Gastroesophageal sphincter (tissue), 4 donors: ENCODE measurements around the gene KLHL9. TPM values are rescaled to one million over a fixed set of nuclear protein-coding genes. Genes with fewer than 3 reads are reported as not detected.

Experiments
- ATAC-seq: fragments of 150-250 bp; one replicate; pipeline ENCODE4 v1.9.1; 2016; ENCODE audit warnings: mild to moderate bottlenecking, moderate library complexity
- H3K27ac ChIP-seq, 4 donors: fragments of 200-600 bp; sonication (generic) in 3 of 4; 1 replicate in 3 of 4; 2 replicates in 1 of 4; pipeline ENCODE4 v1.5.1; 2016 to 2019
- H3K27me3 ChIP-seq: fragments of 200-600 bp; sonication (generic); one replicate; pipeline ENCODE4 v1.5.1; 2019
- H3K36me3 ChIP-seq, 2 donors: fragments of 200-600 bp; sonication (generic); one replicate each; pipeline ENCODE4 v1.5.1; 2019; ENCODE audit warnings: control low read depth in 1 of 2
- H3K4me1 ChIP-seq, 3 donors: fragments of 200-600 bp; sonication (generic); 1 replicate in 2 of 3; 2 replicates in 1 of 3; pipeline ENCODE4 v1.5.1; 2016 to 2019; ENCODE audit warnings: control low read depth in 2 of 3
- H3K4me3 ChIP-seq, 2 donors: fragments of 200-600 bp; sonication (generic); one replicate each; pipeline ENCODE4 v1.5.1; 2019; ENCODE audit warnings: mild to moderate bottlenecking in 1 of 2, moderate library complexity in 1 of 2
- H3K9me3 ChIP-seq, 3 donors: fragments of 200-600 bp; sonication (generic); one replicate each; pipeline ENCODE4 v1.5.1; 2017 to 2019; ENCODE audit warnings: control low read depth in 2 of 3
- EP300 ChIP-seq: sonication (generic); formaldehyde crosslinking; IDR thresholded peaks from one replicate; pipeline ENCODE4 v1.6.1; 2017; ENCODE audit warnings: antibody characterized with exemption, mild to moderate bottlenecking
- POLR2A ChIP-seq, 2 donors: fragments of 450-650 bp; IDR thresholded peaks; one replicate each; pipeline ENCODE4 v1.6.1; 2017; ENCODE audit warnings: antibody characterized with exemption in 2 of 2, mild to moderate bottlenecking in 2 of 2, moderate library complexity in 1 of 2
- POLR2AphosphoS5 ChIP-seq: sonication (generic); formaldehyde crosslinking; IDR thresholded peaks from one replicate; pipeline ENCODE4 v1.6.1; 2017; ENCODE audit warnings: antibody characterized with exemption
- WGBS, 2 donors: methylation state at CpG; one replicate each; pipeline ENCODE4 v1.1.5; 2018; ENCODE audit warnings: low coverage in 1 of 2; 5-methylcytosine and 5-hydroxymethylcytosine counted together
- total RNA-seq, 4 donors: library from RNA; depleted of rRNA; stranded (reverse); fragments of >200 nt; gene quantifications; one replicate each; pipeline ENCODE4 v1.1.0, GENCODE V29; 2016
- TF ChIP-seq, protein P1 (sequence below), 4 experiments: fragments of 200-600 bp in 2 of 4; fragments of 450-650 bp in 2 of 4; sonication (generic) in 1 of 4; IDR thresholded peaks; one replicate each; pipeline ENCODE4 v1.5.1; 2017 to 2019; ENCODE audit warnings: antibody characterized with exemption in 4 of 4, mild to moderate bottlenecking in 2 of 4, moderate library complexity in 2 of 4

KLHL9 gene
- total RNA-seq, 4 donors from 2014 or later, result 20.5 to 32.1 (median 24.4) TPM

DNA sequence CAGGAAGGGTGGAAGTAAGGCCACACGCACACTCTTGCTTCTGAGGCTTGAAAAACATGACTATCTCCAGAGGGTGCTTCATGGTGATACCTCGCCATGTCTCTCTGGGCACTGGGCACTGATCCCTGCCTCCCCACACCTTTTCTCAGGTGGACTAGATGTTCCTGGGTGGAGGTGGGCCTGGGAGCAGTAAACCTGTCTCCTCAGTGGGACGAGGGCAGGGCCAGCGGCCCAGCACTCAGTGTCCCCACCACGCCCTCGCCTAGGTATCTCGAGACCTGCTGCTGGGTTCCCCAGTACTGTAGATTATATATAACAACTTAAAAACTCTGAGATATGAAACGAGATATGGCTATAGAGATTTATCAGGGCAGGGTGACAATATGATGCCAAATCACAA lies 27.1 kb upstream of the KLHL9 start:
- TF ChIP-seq EP300, result no peak
- TF ChIP-seq POLR2AphosphoS5, result no peak
- no peak for TF ChIP-seq POLR2A (IDR thresholded peaks at IDR 0.05)
- TF ChIP-seq, protein P1, sequence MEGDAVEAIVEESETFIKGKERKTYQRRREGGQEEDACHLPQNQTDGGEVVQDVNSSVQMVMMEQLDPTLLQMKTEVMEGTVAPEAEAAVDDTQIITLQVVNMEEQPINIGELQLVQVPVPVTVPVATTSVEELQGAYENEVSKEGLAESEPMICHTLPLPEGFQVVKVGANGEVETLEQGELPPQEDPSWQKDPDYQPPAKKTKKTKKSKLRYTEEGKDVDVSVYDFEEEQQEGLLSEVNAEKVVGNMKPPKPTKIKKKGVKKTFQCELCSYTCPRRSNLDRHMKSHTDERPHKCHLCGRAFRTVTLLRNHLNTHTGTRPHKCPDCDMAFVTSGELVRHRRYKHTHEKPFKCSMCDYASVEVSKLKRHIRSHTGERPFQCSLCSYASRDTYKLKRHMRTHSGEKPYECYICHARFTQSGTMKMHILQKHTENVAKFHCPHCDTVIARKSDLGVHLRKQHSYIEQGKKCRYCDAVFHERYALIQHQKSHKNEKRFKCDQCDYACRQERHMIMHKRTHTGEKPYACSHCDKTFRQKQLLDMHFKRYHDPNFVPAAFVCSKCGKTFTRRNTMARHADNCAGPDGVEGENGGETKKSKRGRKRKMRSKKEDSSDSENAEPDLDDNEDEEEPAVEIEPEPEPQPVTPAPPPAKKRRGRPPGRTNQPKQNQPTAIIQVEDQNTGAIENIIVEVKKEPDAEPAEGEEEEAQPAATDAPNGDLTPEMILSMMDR (IDR thresholded peaks at IDR 0.05), result no peak
- ATAC-seq, result no peak
- Histone ChIP-seq H3K27ac (no peak overlapping the region), H3K9me3 (no peaks in the 10 kb centered on the region), H3K36me3 (no peaks in the 10 kb centered on the region), H3K4me3 (no peak overlapping the region), H3K4me1 (no peaks in the 10 kb centered on the region), H3K27me3 (peaks cover 5% of the 10 kb centered on the region)
- WGBS, 2 donors, result 50 to 66% methylated on average over 1 to 5 of the region's 8 CpGs

DNA sequence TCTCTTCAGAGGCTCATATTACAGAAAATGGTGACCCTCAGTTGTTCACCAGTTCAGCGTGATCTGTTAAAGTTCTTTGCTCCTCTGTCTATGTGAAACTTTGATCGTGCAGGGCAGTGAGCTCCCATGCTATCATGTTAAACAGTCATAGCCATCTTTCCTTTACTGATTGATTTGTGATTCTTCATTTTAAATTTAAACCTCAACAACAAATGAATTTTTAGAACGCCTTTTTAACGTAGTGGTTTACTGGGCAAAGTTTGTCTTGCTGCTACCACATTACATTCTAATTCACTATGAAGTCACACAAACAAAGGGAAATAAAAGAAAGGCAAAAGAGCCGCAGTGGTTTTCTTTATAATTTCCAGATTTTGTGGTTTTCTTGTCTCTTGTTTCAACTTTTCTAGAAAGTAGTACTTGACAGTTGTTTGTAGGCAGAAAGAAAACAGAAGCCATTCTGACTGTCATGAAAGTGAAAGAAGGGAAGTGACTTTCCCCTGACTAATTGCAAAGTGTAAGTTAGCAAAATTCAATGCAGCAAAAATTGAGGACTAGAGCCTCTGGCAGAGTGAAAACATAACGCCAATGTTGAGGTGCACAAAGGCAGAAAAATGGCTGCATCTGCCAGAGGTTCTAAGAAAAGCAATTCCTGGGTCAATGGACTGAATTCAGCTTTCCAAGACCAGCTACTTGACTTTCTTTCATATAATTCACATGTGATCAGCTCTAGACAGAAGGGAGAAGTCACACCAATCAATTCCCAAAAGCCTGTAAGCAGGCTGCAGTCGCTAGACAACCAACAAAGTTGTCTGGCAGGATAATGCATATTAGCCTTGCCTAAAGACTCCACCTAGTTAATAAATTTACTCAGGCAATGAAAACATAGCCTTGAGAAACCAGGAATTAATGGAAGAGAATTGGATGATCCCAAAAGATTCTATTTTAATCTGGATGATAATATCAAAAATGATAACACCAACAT lies 22.6 kb upstream of the KLHL9 start:
- ATAC-seq, result no peak
- TF ChIP-seq POLR2AphosphoS5, result no peak
- H3K4me1 ChIP-seq, result no peaks in the 10 kb centered on the region
- no peaks in the 10 kb centered on the region for H3K36me3 ChIP-seq
- no peak overlapping the region for H3K27ac ChIP-seq
- no peaks in the 10 kb centered on the region for H3K27me3 ChIP-seq
- H3K4me3 ChIP-seq, result no peak overlapping the region
- no peaks in the 10 kb centered on the region for H3K9me3 ChIP-seq
- 50 to 51% methylated on average over 7 of the region's 7 CpGs for WGBS, 2 donors

DNA sequence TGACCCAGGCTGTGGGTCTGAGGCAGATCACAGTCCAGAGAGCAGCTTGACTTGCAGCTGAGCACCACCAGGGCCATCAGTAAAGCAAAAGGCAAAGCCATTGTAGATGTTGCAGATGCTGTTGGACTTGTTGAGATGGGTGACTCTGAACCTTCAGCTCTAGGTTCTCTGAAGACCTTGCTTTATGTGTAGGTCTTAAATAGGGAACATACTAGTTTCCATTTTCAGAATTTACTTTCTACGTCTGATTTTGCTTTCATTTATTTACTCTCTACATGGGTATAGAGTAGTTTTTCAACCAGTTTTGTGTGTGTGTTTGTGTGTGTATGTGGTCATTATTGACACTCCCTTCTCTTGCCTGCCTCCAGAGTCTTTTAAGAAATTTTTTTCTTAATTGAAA lies 15.6 kb upstream of the KLHL9 start, which contains the start of gene IFNA6:
Gene IFNA6 (minus strand): TSS at position 101 of the 400 bp plus-strand sequence. CDS start 0 bp downstream, at position 101.
- no peaks in the 10 kb centered on the region for H3K27me3 ChIP-seq

DNA sequence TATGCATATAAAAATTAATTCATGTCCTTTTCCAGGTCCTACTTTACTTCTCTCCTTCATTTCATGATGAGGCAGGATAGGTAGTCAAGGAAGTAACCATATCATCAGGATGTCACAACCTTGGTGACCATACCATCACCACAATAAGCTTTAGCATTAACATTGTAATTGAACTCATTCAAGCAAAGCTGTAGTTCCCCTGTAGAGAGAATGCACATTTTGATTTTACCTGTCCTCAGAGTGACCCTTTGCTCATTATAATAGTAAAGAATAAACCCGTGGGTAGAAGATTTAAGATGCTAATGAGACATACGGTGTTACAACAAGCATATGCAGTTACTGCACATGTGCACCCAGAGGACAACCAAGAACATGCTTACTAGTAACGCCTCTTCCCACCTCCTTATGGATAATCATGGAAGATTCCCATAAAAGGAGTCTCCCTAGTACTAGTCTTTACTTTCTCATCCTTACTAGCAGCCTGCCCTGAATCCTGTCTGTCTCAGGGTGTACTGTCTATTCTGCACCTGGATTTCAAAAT lies 13.3 kb upstream of the KLHL9 start:
- Histone ChIP-seq H3K27me3 (no peaks in the 10 kb centered on the region), H3K4me1 (no peaks in the 10 kb centered on the region), H3K9me3 (no peaks in the 10 kb centered on the region), H3K4me3 (no peak overlapping the region), H3K36me3 (no peaks in the 10 kb centered on the region), H3K27ac (no peak overlapping the region)
- ATAC-seq, result no peak
- TF ChIP-seq, protein P1 (IDR thresholded peaks at IDR 0.05), result no peak
- TF ChIP-seq POLR2AphosphoS5 (no peak), POLR2A (IDR thresholded peaks at IDR 0.05) (no peak), EP300 (no peak)
- WGBS, 2 donors, result 77 to 80% methylated on average over 3 of the region's 3 CpGs

More for the DNA sequence above, 15.6 kb upstream of the KLHL9 start, which contains the start of gene IFNA6:
- WGBS, 2 donors, result 64 to 80% methylated on average over 1 of the region's 1 CpG
- no peak for TF ChIP-seq POLR2AphosphoS5
- no peak for TF ChIP-seq EP300
- TF ChIP-seq, protein P1 (IDR thresholded peaks at IDR 0.05), result no peak
- TF ChIP-seq POLR2A (IDR thresholded peaks at IDR 0.05), result no peak
- Histone ChIP-seq H3K27ac (no peak within 1 kb of the TSS), H3K4me3 (no peak within 1 kb of the TSS), H3K9me3 (no peaks in the 10 kb centered on the region), H3K4me1 (no peaks in the 10 kb centered on the region), H3K36me3 (no peaks in the 10 kb centered on the region)
- ATAC-seq, result no peak

DNA sequence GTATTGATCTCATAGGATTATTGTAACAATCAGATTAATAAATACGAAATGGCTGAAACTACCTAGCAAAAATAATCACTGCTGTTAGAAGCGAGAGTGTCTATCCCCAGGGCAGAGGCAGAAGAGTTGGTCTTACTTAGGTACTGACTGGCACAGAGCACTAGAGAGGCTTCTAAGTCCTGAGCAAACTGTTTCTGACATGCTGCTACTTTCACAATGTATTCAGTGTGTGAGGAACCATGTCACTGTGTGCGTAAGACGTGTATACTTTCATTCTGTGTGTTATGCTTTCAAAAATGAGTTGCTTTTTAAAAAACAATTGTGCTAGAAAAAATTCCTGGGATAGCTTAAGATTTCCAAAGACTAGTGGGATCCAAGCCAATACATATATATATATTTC lies 5.5 kb upstream of the KLHL9 start:
- WGBS, 2 donors, result 84 to 94% methylated on average over 4 of the region's 4 CpGs
- Histone ChIP-seq H3K27ac (no peak overlapping the region), H3K4me1 (peaks cover 0 to 3% (median 0%) of the 10 kb centered on the region in 3 donors), H3K9me3 (no peaks in the 10 kb centered on the region), H3K4me3 (no peak overlapping the region), H3K36me3 (no peaks in the 10 kb centered on the region), H3K27me3 (no peaks in the 10 kb centered on the region)
- no peak for ATAC-seq
- TF ChIP-seq EP300 (no peak), POLR2AphosphoS5 (no peak), POLR2A (IDR thresholded peaks at IDR 0.05) (no peak)
- TF ChIP-seq, protein P1 (IDR thresholded peaks at IDR 0.05), result no peak
